WTC11 (cell line): Measurements from ENCODE around the gene ELOVL6.

ENCODE experiments used
- FOXJ3 ChIP-seq: sonication (generic); formaldehyde crosslinking; IDR thresholded peaks from 2 replicates; pipeline ENCODE4 v1.9.0; 2021; ENCODE audit warnings: missing genetic modification reagents, mild to moderate bottlenecking, borderline replicate concordance
- TEAD4 ChIP-seq: sonication (generic); formaldehyde crosslinking; IDR thresholded peaks from 2 replicates; pipeline ENCODE4 v1.8.0; 2022; ENCODE audit warnings: mild to moderate bottlenecking, missing genetic modification reagents
- ZNF232 ChIP-seq: sonication (generic); formaldehyde crosslinking; IDR thresholded peaks from 2 replicates; pipeline ENCODE4 v1.8.0; 2022; ENCODE audit warnings: mild to moderate bottlenecking, missing genetic modification reagents
- ZNF423 ChIP-seq: fragments of 250-450 bp; sonication (Bioruptor Pico); IDR thresholded peaks from 2 replicates; pipeline ENCODE4 v2.1.2; 2022; ENCODE audit warnings: mild to moderate bottlenecking, moderate library complexity
- TF ChIP-seq, protein P1 (sequence below): fragments of 200-600 bp; IDR thresholded peaks from 2 replicates; pipeline ENCODE4 v1.8.0; 2022; ENCODE audit warnings: antibody characterized with exemption

DNA sequence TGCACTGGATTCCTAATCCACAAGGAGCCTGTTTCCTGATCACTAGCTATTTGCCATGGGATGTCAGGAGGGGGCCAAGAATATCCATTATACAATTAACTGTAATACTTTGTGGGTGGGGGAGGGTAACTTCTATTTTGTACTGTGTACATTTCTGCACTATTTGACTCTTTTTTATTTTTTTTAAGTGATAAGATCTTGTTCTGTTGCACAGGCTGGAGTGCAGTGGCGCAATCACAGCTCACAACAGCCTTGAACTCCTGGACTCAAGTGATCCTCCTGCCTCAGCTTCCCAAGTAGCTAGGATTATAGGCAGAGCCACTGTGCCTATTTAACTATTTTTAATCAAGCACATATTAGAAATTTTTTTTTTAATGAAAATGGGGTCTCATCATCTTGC lies 134.1 kb downstream of the ELOVL6 start:
- TF ChIP-seq ZNF232 (no peak), FOXJ3 (CRISPR knock-in tag) (no peak), ZNF423 (CRISPR knock-in tag) (no peak), TEAD4 (CRISPR knock-in tag) (no peak)
- TF ChIP-seq, protein P1, sequence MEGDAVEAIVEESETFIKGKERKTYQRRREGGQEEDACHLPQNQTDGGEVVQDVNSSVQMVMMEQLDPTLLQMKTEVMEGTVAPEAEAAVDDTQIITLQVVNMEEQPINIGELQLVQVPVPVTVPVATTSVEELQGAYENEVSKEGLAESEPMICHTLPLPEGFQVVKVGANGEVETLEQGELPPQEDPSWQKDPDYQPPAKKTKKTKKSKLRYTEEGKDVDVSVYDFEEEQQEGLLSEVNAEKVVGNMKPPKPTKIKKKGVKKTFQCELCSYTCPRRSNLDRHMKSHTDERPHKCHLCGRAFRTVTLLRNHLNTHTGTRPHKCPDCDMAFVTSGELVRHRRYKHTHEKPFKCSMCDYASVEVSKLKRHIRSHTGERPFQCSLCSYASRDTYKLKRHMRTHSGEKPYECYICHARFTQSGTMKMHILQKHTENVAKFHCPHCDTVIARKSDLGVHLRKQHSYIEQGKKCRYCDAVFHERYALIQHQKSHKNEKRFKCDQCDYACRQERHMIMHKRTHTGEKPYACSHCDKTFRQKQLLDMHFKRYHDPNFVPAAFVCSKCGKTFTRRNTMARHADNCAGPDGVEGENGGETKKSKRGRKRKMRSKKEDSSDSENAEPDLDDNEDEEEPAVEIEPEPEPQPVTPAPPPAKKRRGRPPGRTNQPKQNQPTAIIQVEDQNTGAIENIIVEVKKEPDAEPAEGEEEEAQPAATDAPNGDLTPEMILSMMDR, result no peak
